Measurements from ENCODE around the gene CROT. TPM values are rescaled to one million over a fixed set of nuclear protein-coding genes. Genes with fewer than 3 reads are reported as not detected.
A peak's percentile ranks its signal among the peaks of the same experiment; 100 is the strongest.

Gene CROT
- total RNA-seq, 2 experiments from 2014 or later = 4.6 to 7.0 TPM

GRCh38 chr7:87370660-87371180, 25.3 kb downstream of the CROT start:
- Mint-ChIP-seq H3K4me1 (peaks cover 6% of the 10 kb centered on the region), H3K27ac (no peak overlapping the region), H3K9me3 (ENCODE audit: low read depth) (no peaks in the 10 kb centered on the region), H3K4me3 (no peak overlapping the region), H3K27me3 (no peaks in the 10 kb centered on the region), H3K36me3 (ENCODE audit: low read depth) (peaks cover 4% of the 10 kb centered on the region)
- POLR2A ChIA-PET = no interaction called here
- ATAC-seq (no peak), DNase-seq (no peak)
- intact Hi-C loops (cut with DNase I, micrococcal nuclease) = no loop called here
- CTCF ChIA-PET = no interaction called here

GRCh38 chr7:87375662-87376435, 30.4 kb downstream of the CROT start:
- H3K27me3 Mint-ChIP-seq = no peaks in the 10 kb centered on the region
- H3K4me1 Mint-ChIP-seq = no peaks in the 10 kb centered on the region
- ChIA-PET POLR2A (no interaction called here), CTCF (interaction anchor here (0.7 kb wide), 2 partner anchors 60 to 203 kb away, joined by 3 read pairs; no protein-coding TSS in a partner anchor)
- no peak for DNase-seq
- H3K4me3 Mint-ChIP-seq = no peak overlapping the region
- no peak overlapping the region for H3K27ac Mint-ChIP-seq
- intact Hi-C loops (cut with DNase I, micrococcal nuclease) = no loop called here
- no peaks in the 10 kb centered on the region for H3K9me3 Mint-ChIP-seq (ENCODE audit: low read depth)
- ATAC-seq = no peak
- peaks cover 2% of the 10 kb centered on the region for H3K36me3 Mint-ChIP-seq (ENCODE audit: low read depth)

GRCh38 chr7:87380905-87381304, 35.4 kb downstream of the CROT start:
- intact Hi-C loops (cut with DNase I, micrococcal nuclease) = no loop called here
- H3K36me3 Mint-ChIP-seq (ENCODE audit: low read depth) = peaks cover 29% of the 10 kb centered on the region
- H3K27ac Mint-ChIP-seq = no peak overlapping the region
- DNase-seq (no peak), ATAC-seq (no peak)
- H3K27me3 Mint-ChIP-seq = no peaks in the 10 kb centered on the region
- H3K4me3 Mint-ChIP-seq = no peak overlapping the region
- ChIA-PET CTCF (no interaction called here), POLR2A (no interaction called here)
- H3K9me3 Mint-ChIP-seq (ENCODE audit: low read depth) = no peaks in the 10 kb centered on the region
- no peaks in the 10 kb centered on the region for H3K4me1 Mint-ChIP-seq

GRCh38 chr7:87391020-87391701, 45.7 kb downstream of the CROT start:
- intact Hi-C loops (cut with DNase I, micrococcal nuclease) = no loop called here
- Mint-ChIP-seq H3K36me3 (ENCODE audit: low read depth) (peaks cover 46% of the 10 kb centered on the region), H3K27me3 (no peaks in the 10 kb centered on the region), H3K27ac (no peak overlapping the region), H3K4me3 (no peak overlapping the region), H3K4me1 (no peaks in the 10 kb centered on the region), H3K9me3 (ENCODE audit: low read depth) (peaks cover 2% of the 10 kb centered on the region)
- ATAC-seq (no peak), DNase-seq (no peak)
- ChIA-PET CTCF (interaction anchor here (1.0 kb wide), 1 partner anchor 19 kb away, joined by 3 read pairs; no protein-coding TSS in a partner anchor), POLR2A (no interaction called here)

DNA sequence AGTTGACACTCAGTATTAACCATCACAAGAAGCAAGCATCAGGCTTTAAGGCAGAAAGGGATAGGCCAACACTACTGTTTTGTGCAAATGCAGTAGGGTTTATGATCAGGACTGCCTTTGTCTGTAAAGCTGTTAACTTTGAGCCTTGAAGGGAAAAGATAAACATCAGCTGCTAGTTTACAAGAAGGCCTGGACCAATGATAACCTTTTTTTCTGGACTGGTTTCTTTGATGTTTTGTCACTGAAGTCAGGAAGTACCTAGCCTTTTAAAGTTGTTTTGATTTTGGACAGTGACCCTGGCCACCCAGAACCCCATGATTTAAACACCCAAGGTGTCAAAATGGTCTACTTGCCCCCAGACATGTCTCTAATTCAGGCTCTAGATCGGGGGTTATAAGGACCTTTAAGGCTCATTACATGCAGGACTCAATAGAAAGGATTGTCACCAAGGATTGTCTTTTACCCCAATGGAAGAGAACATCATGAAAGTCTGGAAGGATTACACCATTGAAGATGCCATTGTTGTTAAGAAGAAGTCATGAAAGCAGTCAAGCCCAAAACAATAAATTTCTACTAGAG, 50.1 kb downstream of the CROT start:
- DNase-seq = no peak
- no peak for ATAC-seq
- H3K9me3 Mint-ChIP-seq (ENCODE audit: low read depth) = no peaks in the 10 kb centered on the region
- peaks cover 25% of the 10 kb centered on the region for H3K36me3 Mint-ChIP-seq (ENCODE audit: low read depth)
- POLR2A ChIA-PET = no interaction called here
- no peak overlapping the region for H3K27ac Mint-ChIP-seq
- CTCF ChIA-PET = no interaction called here
- H3K27me3 Mint-ChIP-seq = no peaks in the 10 kb centered on the region
- no peak overlapping the region for H3K4me3 Mint-ChIP-seq
- H3K4me1 Mint-ChIP-seq = no peaks in the 10 kb centered on the region
- intact Hi-C loops (cut with DNase I, micrococcal nuclease) = no loop called here

GRCh38 chr7:87398446-87398845, 53.0 kb downstream of the CROT start:
- H3K27me3 Mint-ChIP-seq = no peaks in the 10 kb centered on the region
- ATAC-seq (no peak), DNase-seq (no peak)
- no peaks in the 10 kb centered on the region for H3K9me3 Mint-ChIP-seq (ENCODE audit: low read depth)
- H3K27ac Mint-ChIP-seq = no peak overlapping the region
- H3K4me1 Mint-ChIP-seq = no peaks in the 10 kb centered on the region
- peaks cover 14% of the 10 kb centered on the region for H3K36me3 Mint-ChIP-seq (ENCODE audit: low read depth)
- ChIA-PET POLR2A (no interaction called here), CTCF (interaction anchor here (1.1 to 1.7 kb wide), 6 partner anchors 13 to 86 kb away, joined by 3 to 6 read pairs (median 4); no protein-coding TSS in a partner anchor)
- intact Hi-C loops (cut with DNase I, micrococcal nuclease) = no loop called here
- H3K4me3 Mint-ChIP-seq = no peak overlapping the region

GRCh38 chr7:87404674-87405073, 59.2 kb downstream of the CROT start:
- ChIA-PET POLR2A (no interaction called here), CTCF (interaction anchor here (0.9 to 7.7 kb wide), 2 partner anchors 9 to 13 kb away, joined by 5 to 50 read pairs; no protein-coding TSS in a partner anchor)
- H3K36me3 Mint-ChIP-seq (ENCODE audit: low read depth) = no peaks in the 10 kb centered on the region
- ATAC-seq (no peak), DNase-seq (no peak)
- H3K27ac Mint-ChIP-seq = no peak overlapping the region
- H3K4me3 Mint-ChIP-seq = no peak overlapping the region
- H3K4me1 Mint-ChIP-seq = no peaks in the 10 kb centered on the region
- H3K9me3 Mint-ChIP-seq (ENCODE audit: low read depth) = no peaks in the 10 kb centered on the region
- intact Hi-C loops (cut with DNase I, micrococcal nuclease) = no loop called here
- H3K27me3 Mint-ChIP-seq = no peaks in the 10 kb centered on the region

- ChIA-PET POLR2A (interaction anchor here (0.6 kb wide), 1 partner anchor 12 kb away, joined by 3 read pairs; no protein-coding TSS in a partner anchor), CTCF (interaction anchor here (0.7 to 0.9 kb wide), 2 partner anchors 13 to 509 kb away, joined by 3 to 4 read pairs; no protein-coding TSS in a partner anchor)
- no peaks in the 10 kb centered on the region for H3K27me3 Mint-ChIP-seq
- intact Hi-C loops (cut with DNase I, micrococcal nuclease) = no loop called here
- H3K27ac Mint-ChIP-seq = no peak overlapping the region
- H3K4me3 Mint-ChIP-seq = no peak overlapping the region
- H3K9me3 Mint-ChIP-seq (ENCODE audit: low read depth) = no peaks in the 10 kb centered on the region
- no peaks in the 10 kb centered on the region for H3K4me1 Mint-ChIP-seq
- DNase-seq (no peak), ATAC-seq (no peak)
- H3K36me3 Mint-ChIP-seq (ENCODE audit: low read depth) = no peaks in the 10 kb centered on the region
Measured at GRCh38 chr7:87411186-87411585, 65.7 kb downstream of the CROT start.

- no peak for ATAC-seq
- POLR2A ChIA-PET = no interaction called here
- intact Hi-C loops (cut with DNase I, micrococcal nuclease) = no loop called here
Measured at GRCh38 chr7:87413029-87413428, 67.6 kb downstream of the CROT start.

DNA sequence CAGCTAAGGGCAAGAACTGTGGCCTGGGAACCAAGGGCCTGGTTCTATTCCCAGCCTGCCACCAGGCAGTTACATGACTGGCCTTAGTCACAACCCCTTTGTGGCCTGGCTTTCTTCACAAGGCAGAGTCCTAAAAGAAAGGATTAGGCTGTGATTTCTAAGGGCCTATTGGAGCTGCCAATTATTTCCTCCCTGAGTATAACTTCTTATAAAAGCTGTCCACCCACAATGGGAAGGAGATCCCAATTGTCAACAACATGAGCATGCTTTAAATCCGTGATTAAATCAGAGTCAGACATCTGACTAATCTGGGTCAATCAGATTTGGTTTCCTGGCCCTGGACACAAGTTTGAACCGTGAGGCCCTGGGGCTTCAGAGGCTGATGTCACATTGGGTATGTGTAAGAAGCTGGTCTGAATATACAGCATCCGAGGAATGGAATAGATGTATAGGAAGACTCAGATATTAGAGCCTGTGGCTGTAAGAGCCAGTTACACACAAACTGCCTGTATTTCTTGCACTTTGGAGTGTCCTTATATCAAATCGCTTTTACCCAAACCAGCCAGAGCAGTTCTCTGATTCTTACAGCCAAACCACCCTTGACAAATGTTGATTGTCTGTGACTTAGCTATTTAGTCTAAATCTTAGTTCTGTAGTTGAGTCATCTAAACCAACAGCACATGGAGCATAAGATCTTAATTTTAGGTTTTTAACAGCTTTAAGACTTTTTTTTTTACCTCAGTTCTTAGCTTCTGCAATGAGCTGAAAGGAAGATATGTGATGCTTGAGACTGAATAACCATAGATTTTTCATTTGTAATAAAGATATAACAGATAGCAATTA, 68.7 kb downstream of the CROT start:
- H3K27me3 Mint-ChIP-seq = no peaks in the 10 kb centered on the region
- ATAC-seq = peak; percentile 9
- H3K4me1 Mint-ChIP-seq = no peaks in the 10 kb centered on the region
- no peaks in the 10 kb centered on the region for H3K36me3 Mint-ChIP-seq (ENCODE audit: low read depth)
- DNase-seq = no peak
- ChIA-PET CTCF (interaction anchor here (0.7 to 8.2 kb wide), 7 partner anchors 10 to 107 kb away, joined by 3 to 182 read pairs (median 5); no protein-coding TSS in a partner anchor), POLR2A (no interaction called here)
- no peaks in the 10 kb centered on the region for H3K9me3 Mint-ChIP-seq (ENCODE audit: low read depth)
- H3K27ac Mint-ChIP-seq = no peak overlapping the region
- intact Hi-C loops (cut with DNase I, micrococcal nuclease) = no loop called here
- no peak overlapping the region for H3K4me3 Mint-ChIP-seq

More at GRCh38 chr7:87413029-87413428, 67.6 kb downstream of the CROT start:
- H3K27ac Mint-ChIP-seq = no peak overlapping the region
- CTCF ChIA-PET = interaction anchor here (0.6 to 8.2 kb wide), 5 partner anchors 97 to 511 kb away, joined by 3 to 182 read pairs (median 3); no protein-coding TSS in a partner anchor
- H3K36me3 Mint-ChIP-seq (ENCODE audit: low read depth) = no peaks in the 10 kb centered on the region
- no peaks in the 10 kb centered on the region for H3K4me1 Mint-ChIP-seq
- H3K9me3 Mint-ChIP-seq (ENCODE audit: low read depth) = no peaks in the 10 kb centered on the region
- H3K4me3 Mint-ChIP-seq = no peak overlapping the region
- no peaks in the 10 kb centered on the region for H3K27me3 Mint-ChIP-seq
- DNase-seq = no peak

- no peaks in the 10 kb centered on the region for H3K4me1 Mint-ChIP-seq
- H3K36me3 Mint-ChIP-seq (ENCODE audit: low read depth) = no peaks in the 10 kb centered on the region
- POLR2A ChIA-PET = no interaction called here
- CTCF ChIA-PET = interaction anchor here (0.7 to 8.2 kb wide), 10 partner anchors 9 to 107 kb away, joined by 3 to 182 read pairs (median 5); no protein-coding TSS in a partner anchor
- H3K9me3 Mint-ChIP-seq (ENCODE audit: low read depth) = no peaks in the 10 kb centered on the region
- ATAC-seq (no peak), DNase-seq (no peak)
- H3K4me3 Mint-ChIP-seq = no peak overlapping the region
- H3K27me3 Mint-ChIP-seq = no peaks in the 10 kb centered on the region
- no peak overlapping the region for H3K27ac Mint-ChIP-seq
- intact Hi-C loops (cut with DNase I, micrococcal nuclease) = loop anchor here (5.0 kb wide), 2 partner anchors 473 to 487 kb away; no protein-coding TSS in a partner anchor
Measured at GRCh38 chr7:87414794-87415188, 69.3 kb downstream of the CROT start.

All from activated CD4-positive, alpha-beta T cell treated with anti-CD3 and anti-CD28 coated beads for 36 hours (primary cell).